ENCODE results near the gene SGSH.

SGSH gene

DNA sequence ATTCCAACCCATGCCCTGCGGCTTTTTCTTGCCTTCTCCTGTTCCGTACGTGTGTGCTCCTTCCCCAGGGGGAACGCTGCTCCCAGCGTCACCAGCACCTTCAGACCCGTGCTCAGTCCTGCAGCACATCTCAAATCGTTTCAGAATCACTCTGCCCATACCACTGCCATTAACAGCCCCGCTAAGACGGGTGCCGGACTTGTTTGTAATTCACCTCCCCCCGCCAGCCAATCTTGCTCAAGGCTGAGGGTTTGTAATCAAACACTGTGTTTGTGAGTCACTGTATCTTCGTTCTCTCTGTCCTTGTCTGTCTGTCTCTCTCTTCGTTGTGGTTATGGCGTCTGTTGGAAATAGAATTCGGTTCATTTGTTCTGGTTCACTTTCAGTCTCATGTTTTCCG is 33.0 kb downstream of the SGSH start:
- Histone ChIP-seq H3K27me3 (ENCODE audit: insufficient read depth, low read length) (no peaks in the 10 kb centered on the region), H3K4me2 (ENCODE audit: low read length) (no peak overlapping the region), H3K9ac (ENCODE audit: low read length) (no peak overlapping the region), H3K9me3 (ENCODE audit: insufficient read depth, low read depth, low read length) (peaks cover 2% of the 10 kb centered on the region), H3K18ac (ENCODE audit: low read length) (no peak overlapping the region), H2BK5ac (ENCODE audit: low read depth, low read length, poor library complexity) (no peak overlapping the region), H3K23ac (ENCODE audit: low read length) (no peak overlapping the region), H4K12ac (ENCODE audit: low read depth, low read length) (no peak overlapping the region), H3K79me1 (ENCODE audit: low read length) (no peaks in the 10 kb centered on the region), H3K36me3 (ENCODE audit: control insufficient read depth in 1 of 2, insufficient read depth in 2 of 2, low read length in 2 of 2) (no peaks in the 10 kb centered on the region), H4K91ac (ENCODE audit: low read depth, low read length) (no peak overlapping the region), H3K14ac (ENCODE audit: low read length) (no peak overlapping the region), H3K79me2 (ENCODE audit: control insufficient read depth, insufficient read depth, low read length, poor library complexity) (no peaks in the 10 kb centered on the region), H3K4me3 (ENCODE audit: low read depth, low read length) (no peak overlapping the region), H3K27ac (ENCODE audit: low read depth, low read length) (no peak overlapping the region), H4K8ac (ENCODE audit: low read depth, low read length) (no peak overlapping the region), H3K4ac (ENCODE audit: low read depth, low read length) (no peak overlapping the region), H2AK5ac (ENCODE audit: low read length) (no peak overlapping the region), H2AFZ (ENCODE audit: insufficient read depth, low read length, poor library complexity) (no peak overlapping the region), H2BK12ac (ENCODE audit: low read length) (no peak overlapping the region), H2BK120ac (ENCODE audit: insufficient read depth, low read length, poor library complexity) (no peak overlapping the region), H3K4me1 (ENCODE audit: control insufficient read depth in 1 of 2, insufficient read depth in 2 of 2, low read length in 2 of 2) (no peaks in the 10 kb centered on the region)
- DNase-seq = peak; percentile 66 to 72
- no CpG with 5 or more reads among the region's 16 CpGs for WGBS (ENCODE audit: extremely low coverage, insufficient coverage, insufficient read length)

DNA sequence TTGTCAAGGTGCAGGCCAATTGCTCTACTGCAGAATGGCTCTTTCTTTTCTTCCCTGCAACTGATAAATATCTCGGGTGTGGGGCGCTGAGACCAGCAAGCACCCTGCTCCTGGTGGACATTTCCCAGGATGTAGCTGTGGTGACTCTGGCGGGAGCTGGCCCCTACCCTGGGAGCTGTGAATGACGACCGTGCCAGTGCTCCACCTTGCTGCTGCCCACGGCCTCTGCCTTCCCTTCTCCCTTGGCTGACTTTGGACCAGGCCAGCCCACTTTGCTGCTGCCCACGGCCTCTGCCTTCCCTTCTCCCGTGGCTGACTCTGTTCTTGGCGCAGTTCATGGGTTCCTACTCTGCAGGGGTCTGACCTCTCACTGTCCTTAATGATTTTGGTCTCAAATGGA is 34.2 kb downstream of the SGSH start:
- H3K4me2 ChIP-seq (ENCODE audit: low read length) = no peak overlapping the region
- no peak overlapping the region for H4K91ac ChIP-seq (ENCODE audit: low read depth, low read length)
- H3K27ac ChIP-seq (ENCODE audit: low read depth, low read length) = no peak overlapping the region
- H3K79me1 ChIP-seq (ENCODE audit: low read length) = no peaks in the 10 kb centered on the region
- H2BK120ac ChIP-seq (ENCODE audit: insufficient read depth, low read length, poor library complexity) = no peak overlapping the region
- no peak overlapping the region for H4K12ac ChIP-seq (ENCODE audit: low read depth, low read length)
- no peak overlapping the region for H3K4me3 ChIP-seq (ENCODE audit: low read depth, low read length)
- H3K36me3 ChIP-seq (ENCODE audit: control insufficient read depth in 1 of 2, insufficient read depth in 2 of 2, low read length in 2 of 2) = no peaks in the 10 kb centered on the region
- no CpG with 5 or more reads among the region's 9 CpGs for WGBS (ENCODE audit: extremely low coverage, insufficient coverage, insufficient read length)
- no peaks in the 10 kb centered on the region for H3K27me3 ChIP-seq (ENCODE audit: insufficient read depth, low read length)
- no peak overlapping the region for H4K8ac ChIP-seq (ENCODE audit: low read depth, low read length)
- no peak overlapping the region for H2BK12ac ChIP-seq (ENCODE audit: low read length)
- no peak overlapping the region for H3K9ac ChIP-seq (ENCODE audit: low read length)
- peaks cover 2% of the 10 kb centered on the region for H3K9me3 ChIP-seq (ENCODE audit: insufficient read depth, low read depth, low read length)
- H3K23ac ChIP-seq (ENCODE audit: low read length) = no peak overlapping the region
- H3K18ac ChIP-seq (ENCODE audit: low read length) = no peak overlapping the region
- H2BK5ac ChIP-seq (ENCODE audit: low read depth, low read length, poor library complexity) = no peak overlapping the region
- no peaks in the 10 kb centered on the region for H3K79me2 ChIP-seq (ENCODE audit: control insufficient read depth, insufficient read depth, low read length, poor library complexity)
- DNase-seq = no peak
- no peak overlapping the region for H3K14ac ChIP-seq (ENCODE audit: low read length)
- H2AK5ac ChIP-seq (ENCODE audit: low read length) = no peak overlapping the region
- no peaks in the 10 kb centered on the region for H3K4me1 ChIP-seq (ENCODE audit: control insufficient read depth in 1 of 2, insufficient read depth in 2 of 2, low read length in 2 of 2)
- no peak overlapping the region for H2AFZ ChIP-seq (ENCODE audit: insufficient read depth, low read length, poor library complexity)
- H3K4ac ChIP-seq (ENCODE audit: low read depth, low read length) = no peak overlapping the region

- H3K23ac ChIP-seq (ENCODE audit: low read length) = no peak overlapping the region
- no peak overlapping the region for H4K91ac ChIP-seq (ENCODE audit: low read depth, low read length)
- no peak overlapping the region for H2AFZ ChIP-seq (ENCODE audit: insufficient read depth, low read length, poor library complexity)
- H3K14ac ChIP-seq (ENCODE audit: low read length) = no peak overlapping the region
- H3K27me3 ChIP-seq (ENCODE audit: insufficient read depth, low read length) = no peaks in the 10 kb centered on the region
- no peaks in the 10 kb centered on the region for H3K79me2 ChIP-seq (ENCODE audit: control insufficient read depth, insufficient read depth, low read length, poor library complexity)
- no peaks in the 10 kb centered on the region for H3K4me1 ChIP-seq (ENCODE audit: control insufficient read depth in 1 of 2, insufficient read depth in 2 of 2, low read length in 2 of 2)
- no peak overlapping the region for H3K4ac ChIP-seq (ENCODE audit: low read depth, low read length)
- no peak for DNase-seq
- H3K18ac ChIP-seq (ENCODE audit: low read length) = no peak overlapping the region
- no peaks in the 10 kb centered on the region for H3K36me3 ChIP-seq (ENCODE audit: control insufficient read depth in 1 of 2, insufficient read depth in 2 of 2, low read length in 2 of 2)
- WGBS (ENCODE audit: extremely low coverage, insufficient coverage, insufficient read length) = no CpG with 5 or more reads among the region's 10 CpGs
- H3K9me3 ChIP-seq (ENCODE audit: insufficient read depth, low read depth, low read length) = peaks cover 2% of the 10 kb centered on the region
- H4K12ac ChIP-seq (ENCODE audit: low read depth, low read length) = no peak overlapping the region
- no peaks in the 10 kb centered on the region for H3K79me1 ChIP-seq (ENCODE audit: low read length)
- H3K4me3 ChIP-seq (ENCODE audit: low read depth, low read length) = no peak overlapping the region
- no peak overlapping the region for H3K9ac ChIP-seq (ENCODE audit: low read length)
- H3K27ac ChIP-seq (ENCODE audit: low read depth, low read length) = no peak overlapping the region
- H2AK5ac ChIP-seq (ENCODE audit: low read length) = no peak overlapping the region
- no peak overlapping the region for H2BK12ac ChIP-seq (ENCODE audit: low read length)
- no peak overlapping the region for H2BK5ac ChIP-seq (ENCODE audit: low read depth, low read length, poor library complexity)
- H2BK120ac ChIP-seq (ENCODE audit: insufficient read depth, low read length, poor library complexity) = no peak overlapping the region
- no peak overlapping the region for H4K8ac ChIP-seq (ENCODE audit: low read depth, low read length)
- H3K4me2 ChIP-seq (ENCODE audit: low read length) = no peak overlapping the region
Observed at GRCh38 chr17:80184423-80184714, 35.8 kb downstream of the SGSH start.

DNA sequence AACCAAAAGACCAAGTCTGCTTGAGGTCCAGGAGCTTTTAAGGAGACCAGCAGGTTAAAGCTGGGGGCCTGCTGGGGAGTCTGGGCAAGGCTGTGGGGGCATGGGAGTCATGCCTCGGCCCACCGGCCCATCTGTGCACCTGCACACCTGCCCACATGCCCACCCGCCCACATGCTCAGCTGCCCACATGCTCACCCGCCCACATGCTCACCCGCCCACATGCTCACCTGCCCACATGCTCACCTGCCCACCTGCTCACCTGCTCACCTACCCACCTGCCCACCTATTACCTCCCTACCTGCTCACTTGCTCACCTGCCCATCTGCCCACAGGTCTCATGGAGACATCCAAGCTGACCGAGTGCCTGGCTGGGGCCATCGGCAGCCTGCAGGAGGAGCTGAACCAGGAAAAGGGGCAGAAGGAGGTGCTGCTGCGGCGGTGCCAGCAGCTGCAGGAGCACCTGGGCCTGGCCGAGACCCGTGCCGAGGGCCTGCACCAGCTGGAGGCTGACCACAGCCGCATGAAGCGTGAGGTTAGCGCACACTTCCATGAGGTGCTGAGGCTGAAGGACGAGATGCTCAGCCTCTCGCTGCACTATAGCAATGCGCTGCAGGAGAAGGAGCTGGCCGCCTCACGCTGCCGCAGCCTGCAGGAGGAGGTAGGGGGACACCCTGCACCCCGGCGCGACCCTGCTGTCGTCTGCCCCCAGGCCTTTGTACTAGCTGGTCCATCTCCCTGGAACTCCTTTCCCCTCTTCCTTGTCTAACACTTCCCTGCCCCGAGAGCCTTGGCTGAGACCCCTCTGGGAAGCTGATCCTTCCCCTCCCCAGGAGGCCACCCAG is 36.3 kb downstream of the SGSH start:
- Histone ChIP-seq H3K9me3 (ENCODE audit: insufficient read depth, low read depth, low read length) (peaks cover 2% of the 10 kb centered on the region), H4K91ac (ENCODE audit: low read depth, low read length) (no peak overlapping the region)
- WGBS (ENCODE audit: extremely low coverage, insufficient coverage, insufficient read length) = no CpG with 5 or more reads among the region's 26 CpGs

More for the DNA sequence above, 36.3 kb downstream of the SGSH start:
- no peaks in the 10 kb centered on the region for H3K27me3 ChIP-seq (ENCODE audit: insufficient read depth, low read length)
- no peak overlapping the region for H2AK5ac ChIP-seq (ENCODE audit: low read length)
- H3K4me2 ChIP-seq (ENCODE audit: low read length) = no peak overlapping the region
- H2BK12ac ChIP-seq (ENCODE audit: low read length) = no peak overlapping the region
- H3K79me1 ChIP-seq (ENCODE audit: low read length) = no peaks in the 10 kb centered on the region
- H3K4me3 ChIP-seq (ENCODE audit: low read depth, low read length) = no peak overlapping the region
- no peak overlapping the region for H2BK5ac ChIP-seq (ENCODE audit: low read depth, low read length, poor library complexity)
- no peak overlapping the region for H3K14ac ChIP-seq (ENCODE audit: low read length)
- H3K18ac ChIP-seq (ENCODE audit: low read length) = no peak overlapping the region
- no peak overlapping the region for H4K12ac ChIP-seq (ENCODE audit: low read depth, low read length)
- H3K4me1 ChIP-seq (ENCODE audit: control insufficient read depth in 1 of 2, insufficient read depth in 2 of 2, low read length in 2 of 2) = no peaks in the 10 kb centered on the region
- H3K9ac ChIP-seq (ENCODE audit: low read length) = no peak overlapping the region
- H2BK120ac ChIP-seq (ENCODE audit: insufficient read depth, low read length, poor library complexity) = no peak overlapping the region
- H3K4ac ChIP-seq (ENCODE audit: low read depth, low read length) = no peak overlapping the region
- no peak for DNase-seq
- no peak overlapping the region for H4K8ac ChIP-seq (ENCODE audit: low read depth, low read length)
- H2AFZ ChIP-seq (ENCODE audit: insufficient read depth, low read length, poor library complexity) = no peak overlapping the region
- H3K36me3 ChIP-seq (ENCODE audit: control insufficient read depth in 1 of 2, insufficient read depth in 2 of 2, low read length in 2 of 2) = no peaks in the 10 kb centered on the region
- no peak overlapping the region for H3K27ac ChIP-seq (ENCODE audit: low read depth, low read length)
- H3K23ac ChIP-seq (ENCODE audit: low read length) = no peak overlapping the region
- no peaks in the 10 kb centered on the region for H3K79me2 ChIP-seq (ENCODE audit: control insufficient read depth, insufficient read depth, low read length, poor library complexity)

All from trophoblast cell (in vitro differentiated cells and primary cell).